AG20443 (cell line): ENCODE data around the gene MED9.
"Not testable (repeated sequence)": the region's sequence is repeated elsewhere in the genome, so short reads cannot be mapped to it uniquely, and the experiment has no call there.

Experiments
- DNase-seq: peaks from one replicate; pipeline ENCODE4 v3.0.0; 2012; ENCODE audit warnings: low spot score, mixed read lengths

The MED9 gene, protein sequence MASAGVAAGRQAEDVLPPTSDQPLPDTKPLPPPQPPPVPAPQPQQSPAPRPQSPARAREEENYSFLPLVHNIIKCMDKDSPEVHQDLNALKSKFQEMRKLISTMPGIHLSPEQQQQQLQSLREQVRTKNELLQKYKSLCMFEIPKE

GRCh38 chr17:17476865-17477467 lies at the start of gene MED9:
Gene MED9, plus strand, starts transcription at chr17:17477000. Its CDS starts 42 bp downstream, at chr17:17477042.
- DNase-seq: peak; percentile 100

- DNase-seq: no peak
These were observed 47.6 kb upstream of the MED9 start for GRCh38 chr17:17429222-17429621.

- DNase-seq: not testable (repeated sequence)
These were observed 45.9 kb upstream of the MED9 start for GRCh38 chr17:17430924-17431323.

DNA sequence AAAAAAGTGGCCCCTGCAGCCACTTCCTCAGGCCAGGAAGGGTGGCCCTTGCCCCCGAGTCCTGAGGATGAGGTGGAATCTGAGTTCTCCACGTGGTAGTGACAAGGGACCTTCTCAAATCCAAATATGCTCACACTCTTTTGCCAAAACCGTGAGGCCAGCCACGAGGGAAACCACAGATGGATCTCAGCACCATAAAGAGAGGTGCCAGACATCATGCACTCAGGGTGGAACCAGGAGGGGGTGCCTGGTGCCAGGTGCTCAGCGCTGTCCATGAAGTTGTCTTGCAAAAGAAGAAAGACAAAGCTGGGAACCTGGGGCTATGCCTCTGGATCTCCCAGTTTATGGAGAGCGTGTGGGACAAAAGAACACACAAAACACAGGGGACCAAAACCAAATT lies 45.2 kb upstream of the MED9 start:
- no peak for DNase-seq

- DNase-seq: no peak
These were observed 43.6 kb upstream of the MED9 start for GRCh38 chr17:17433000-17433703.

DNA sequence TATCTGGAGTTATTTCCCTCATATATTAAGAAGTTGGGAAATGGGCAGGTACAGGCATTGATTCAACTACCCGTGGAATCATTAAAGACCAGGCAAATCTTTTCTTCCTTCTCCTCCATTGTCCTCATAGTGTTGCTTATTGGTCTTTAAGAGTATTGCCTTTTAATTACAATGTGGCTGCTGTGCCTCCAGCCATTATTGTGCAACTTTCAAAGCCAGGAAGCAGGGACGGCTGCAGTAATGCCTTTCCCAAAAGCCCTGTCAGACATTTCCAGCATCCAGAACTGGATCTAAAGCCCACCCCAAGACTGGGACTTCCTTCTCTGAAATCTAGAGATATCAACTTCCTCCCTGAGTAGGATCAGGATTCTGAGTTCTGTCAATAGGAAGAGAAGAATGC lies 42.3 kb upstream of the MED9 start:
- DNase-seq: no peak

DNA sequence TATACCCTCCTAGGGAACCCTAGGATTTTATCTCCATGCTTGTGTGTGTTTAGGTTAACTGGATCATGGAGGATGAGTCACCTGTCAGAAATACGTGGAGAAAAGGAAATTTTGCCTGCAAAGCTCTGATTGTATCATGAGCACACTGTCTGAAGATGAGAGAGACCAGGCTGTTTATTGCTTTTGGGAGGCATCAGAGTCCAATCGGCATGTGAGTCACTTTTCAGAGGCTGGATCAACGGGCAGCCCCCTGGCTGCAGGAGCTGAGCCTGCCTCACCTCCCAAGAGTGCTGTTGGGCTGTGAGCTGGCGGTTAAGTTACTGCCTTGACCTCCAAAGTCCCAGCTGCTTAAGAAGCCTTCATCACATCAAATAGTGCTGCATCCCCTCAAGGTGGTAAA lies 41.5 kb upstream of the MED9 start:
- DNase-seq: peak; percentile 79

GRCh38 chr17:17437461-17437860 lies 39.3 kb upstream of the MED9 start:
- no peak for DNase-seq

DNA sequence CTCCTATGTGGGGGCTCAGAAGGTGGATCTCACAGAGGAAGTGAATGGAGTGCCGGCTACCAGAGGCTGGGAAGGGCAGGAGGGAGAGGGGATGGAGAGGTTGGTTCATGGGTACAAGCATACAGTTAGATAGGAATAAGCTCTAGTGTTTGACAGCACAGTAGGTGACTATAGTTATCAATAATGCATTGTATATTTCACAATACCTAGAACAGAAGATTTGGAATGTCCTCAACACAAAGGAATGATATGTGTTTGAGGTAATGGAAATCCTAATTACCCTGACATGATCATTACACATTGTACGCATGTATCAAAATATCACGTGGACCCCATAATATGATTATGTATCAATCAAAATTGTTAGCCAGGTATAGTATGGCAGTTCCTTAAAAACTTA lies 38.9 kb upstream of the MED9 start:
- DNase-seq: no peak

DNA sequence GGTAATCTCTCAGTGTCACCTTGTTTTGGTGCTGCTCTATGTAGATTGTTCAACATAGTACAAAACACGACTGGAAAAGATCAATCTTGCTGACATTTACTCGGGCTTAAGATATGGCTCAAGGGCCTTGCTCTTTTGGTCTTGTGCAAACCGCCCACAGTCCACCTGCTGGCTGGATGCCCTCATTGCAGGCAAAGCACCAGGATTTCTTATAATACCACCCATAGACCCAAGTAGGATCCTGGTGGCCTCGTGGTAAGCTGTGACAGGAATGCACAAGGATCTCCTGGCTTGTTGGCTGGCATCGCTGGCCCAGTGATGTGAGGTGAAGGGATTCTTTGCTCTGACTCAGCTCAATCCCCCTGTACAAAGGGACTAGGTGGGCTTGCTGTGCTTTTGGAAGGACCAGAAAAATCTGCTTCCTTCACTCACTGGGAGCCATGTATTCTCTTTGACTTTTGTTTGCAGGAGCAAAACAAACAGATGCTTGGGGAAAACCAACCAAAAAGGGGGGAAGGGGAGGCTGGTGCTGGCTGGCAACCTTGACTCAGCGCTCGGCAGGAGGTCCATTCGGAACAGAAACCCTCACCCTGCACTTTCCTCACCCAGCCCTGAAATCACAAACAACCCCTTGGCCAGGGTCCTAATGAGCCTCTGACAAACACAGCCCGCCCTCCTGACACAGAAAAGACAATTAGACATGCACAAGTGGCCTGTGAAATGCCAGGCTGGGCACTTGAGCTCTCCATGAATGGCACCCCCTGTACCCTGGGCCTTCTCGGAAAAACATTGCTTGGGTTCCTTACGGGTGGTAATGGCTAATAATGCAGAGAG lies 36.6 kb upstream of the MED9 start:
- no peak for DNase-seq

GRCh38 chr17:17440938-17441675 lies 35.7 kb upstream of the MED9 start:
- DNase-seq: no peak

GRCh38 chr17:17443173-17443572 lies 33.6 kb upstream of the MED9 start:
- DNase-seq: no peak

- DNase-seq: no peak
These were observed 31.4 kb upstream of the MED9 start for GRCh38 chr17:17445296-17445924.

DNA sequence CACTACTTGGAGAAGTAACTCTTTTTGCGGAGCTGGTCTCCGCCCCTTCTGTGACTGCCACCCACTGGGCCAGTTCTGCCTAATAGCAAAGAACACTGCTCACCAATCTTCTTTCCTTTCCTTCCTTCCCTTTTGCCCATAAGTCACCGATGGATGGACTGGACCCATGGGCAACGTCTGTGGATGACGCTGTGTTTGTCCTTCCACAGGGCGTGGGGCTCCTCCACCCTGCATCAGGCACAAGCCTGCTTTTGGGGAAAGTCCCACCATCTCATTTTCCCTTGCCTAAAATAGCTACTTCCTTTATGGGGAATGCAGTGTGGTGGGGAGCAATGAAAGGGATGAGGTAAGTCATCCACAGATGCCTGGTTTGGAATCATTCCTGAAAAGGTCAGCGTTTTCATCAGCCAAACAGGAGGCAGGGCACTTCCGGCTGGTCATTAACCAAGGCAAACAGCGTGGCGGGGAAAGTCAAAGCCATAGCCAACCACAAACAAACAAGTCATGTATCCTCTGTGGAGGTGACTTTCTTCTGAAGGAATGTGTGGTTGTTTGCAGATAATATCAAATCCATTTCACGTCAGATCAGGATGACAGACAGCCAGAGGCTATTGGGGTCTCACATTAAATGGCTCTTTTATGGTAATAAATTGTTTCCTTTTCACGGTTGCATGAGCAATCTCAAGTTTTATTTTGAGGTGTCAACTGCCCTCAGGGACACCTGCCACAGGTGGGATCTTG lies 30.7 kb upstream of the MED9 start:
- DNase-seq: peak; percentile 90

DNA sequence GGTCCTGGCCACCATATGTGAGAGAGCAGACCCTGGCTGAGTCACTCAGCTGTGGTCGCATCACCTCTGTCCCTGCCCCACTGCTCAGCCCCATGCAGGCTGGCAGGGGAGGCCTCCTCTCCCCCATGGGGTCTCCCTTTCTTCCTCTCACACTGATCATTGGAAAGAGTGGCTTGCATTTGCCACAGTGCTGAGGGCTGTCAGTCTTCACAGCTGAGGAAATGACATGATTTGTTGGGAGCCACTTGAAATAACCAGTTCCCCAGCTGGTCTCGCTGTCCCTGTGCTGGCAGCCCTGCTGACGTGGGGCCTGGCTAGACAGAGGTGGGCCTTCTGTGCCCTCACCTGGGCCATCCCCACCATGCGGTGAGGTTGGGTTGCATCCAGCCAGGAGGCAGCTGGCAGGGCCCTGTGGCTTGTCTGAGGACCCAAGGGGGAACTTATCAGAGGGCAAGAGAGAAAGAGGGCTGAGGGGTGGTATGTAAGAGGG lies 30.1 kb upstream of the MED9 start:
- no peak for DNase-seq

GRCh38 chr17:17447264-17447663 lies 29.5 kb upstream of the MED9 start:
- no peak for DNase-seq

DNA sequence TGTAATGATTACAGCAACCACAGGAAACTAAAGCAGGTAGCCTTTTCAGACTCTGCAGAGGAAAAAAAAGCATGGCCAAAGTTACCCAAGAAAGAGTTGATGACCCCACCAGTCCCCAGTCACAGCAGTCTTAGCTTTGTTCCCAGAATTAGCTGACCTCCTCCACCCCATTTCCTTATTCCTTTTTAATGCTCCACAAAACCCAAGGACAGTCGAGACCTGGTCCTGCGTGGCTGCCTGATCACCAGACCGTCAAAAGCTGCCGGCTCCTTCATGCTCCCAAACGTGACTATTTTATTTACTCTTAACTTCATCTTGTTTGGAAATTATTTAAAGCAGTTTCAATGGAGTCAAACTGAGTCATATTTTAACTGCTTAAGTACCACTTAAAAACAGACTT lies 28.7 kb upstream of the MED9 start:
- no peak for DNase-seq

- no peak for DNase-seq
These were observed 28.1 kb upstream of the MED9 start for GRCh38 chr17:17448723-17449122.

GRCh38 chr17:17453088-17453487 lies 23.7 kb upstream of the MED9 start:
- DNase-seq: no peak

DNA sequence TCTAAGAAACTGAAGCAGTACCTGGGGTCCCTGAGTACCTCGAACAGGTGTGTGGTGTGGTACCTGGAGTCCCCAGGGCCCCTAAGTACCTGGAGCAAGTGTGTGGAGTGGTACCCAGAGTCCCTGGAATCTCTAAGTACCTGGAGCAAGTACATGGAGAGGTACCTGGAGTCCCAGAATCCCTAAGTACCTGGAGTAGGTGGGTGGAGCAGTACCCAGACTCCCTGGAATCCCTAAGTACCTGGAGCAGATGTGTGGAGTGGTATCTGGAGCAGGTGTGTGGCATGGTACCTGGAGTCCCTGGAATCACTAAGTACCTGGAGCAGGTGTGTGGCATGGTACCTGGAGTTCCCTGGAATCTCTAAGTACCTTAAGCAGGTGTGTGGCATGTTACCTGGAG lies 22.5 kb upstream of the MED9 start:
- no peak for DNase-seq

GRCh38 chr17:17454700-17455099 lies 22.1 kb upstream of the MED9 start:
- DNase-seq: not testable (repeated sequence)
